Sigmoid colon (tissue), 7 donors: ENCODE data around the gene IPPK. TPM values are rescaled to one million over a fixed set of nuclear protein-coding genes. Genes with fewer than 3 reads are reported as not detected.
"Not testable (repeated sequence)": the region's sequence is repeated elsewhere in the genome, so short reads cannot be mapped to it uniquely, and the experiment has no call there.

Experiments
- DNase-seq: peaks from one replicate; pipeline ENCODE4 v3.0.0-alpha.2; 2019
- H3K27ac ChIP-seq, 4 donors: fragments of 200-600 bp; sonication (generic); one replicate each; pipeline ENCODE4 v1.5.1; 2016 to 2019; ENCODE audit warnings: mild to moderate bottlenecking in 1 of 4
- H3K27me3 ChIP-seq, 3 donors: fragments of 200-600 bp; sonication (generic); one replicate each; pipeline ENCODE4 v1.5.1; 2019; ENCODE audit warnings: mild to moderate bottlenecking in 1 of 3
- H3K36me3 ChIP-seq, 4 donors: fragments of 200-600 bp; sonication (generic); one replicate each; pipeline ENCODE4 v1.5.1; 2016 to 2019
- H3K4me1 ChIP-seq, 4 donors: fragments of 200-600 bp; sonication (generic); one replicate each; pipeline ENCODE4 v1.5.1; 2017 to 2019
- H3K4me3 ChIP-seq, 4 donors: fragments of 200-600 bp; sonication (generic); one replicate each; pipeline ENCODE4 v1.5.1; 2017 to 2019; ENCODE audit warnings: mild to moderate bottlenecking in 2 of 4, moderate library complexity in 1 of 4
- H3K9me3 ChIP-seq, 4 donors: fragments of 200-600 bp in 3 of 4; sonication (generic) in 3 of 4; one replicate each; pipeline versions ENCODE4 v1.5.1 to v1.6.1; 2013 to 2019
- CTCF ChIP-seq, 4 experiments: fragments of 450-650 bp in 3 of 4; fragments of 200-600 bp in 1 of 4; IDR thresholded peaks; one replicate each; pipeline ENCODE4 v1.5.1; 2016 to 2019; ENCODE audit warnings: antibody characterized with exemption in 4 of 4, mild to moderate bottlenecking in 3 of 4, moderate library complexity in 2 of 4
- EP300 ChIP-seq, 4 donors: sonication (generic); formaldehyde crosslinking; IDR thresholded peaks; one replicate each; pipeline ENCODE4 v1.6.1; 2017; ENCODE audit warnings: antibody characterized with exemption in 4 of 4
- POLR2A ChIP-seq, 2 donors: fragments of 450-650 bp; IDR thresholded peaks; one replicate each; pipeline ENCODE4 v1.6.1; 2016; ENCODE audit warnings: antibody characterized with exemption in 2 of 2, mild to moderate bottlenecking in 2 of 2, moderate library complexity in 2 of 2
- POLR2AphosphoS5 ChIP-seq, 4 donors: sonication (generic); formaldehyde crosslinking; IDR thresholded peaks; one replicate each; pipeline ENCODE4 v1.6.1; 2017; ENCODE audit warnings: antibody characterized with exemption in 4 of 4
- WGBS, 2 donors: extraction: QIAGEN DNeasy Blood & Tissue Kit; methylation state at CpG; one replicate each; pipeline ENCODE4 v1.1.7; 2013; 5-methylcytosine and 5-hydroxymethylcytosine counted together
- intact Hi-C: fragments of 100-400 bp; cut with DNase I; formaldehyde crosslinking; loops from one replicate; pipeline ENCODE4 v1.15.1; 2023
- polyA plus RNA-seq, 3 donors: library from polyadenylated mRNA; stranded (reverse); fragments of 200-250 nt; gene quantifications; one replicate each; pipeline ENCODE4 v1.2.3, GENCODE V29; 2013
- total RNA-seq, 4 donors: library from RNA; depleted of rRNA; stranded (reverse); fragments of >200 nt; gene quantifications; one replicate each; pipeline ENCODE4 v1.1.0, GENCODE V29; 2016
- donor health status: healthy with polysubstance abuse.
- donor health status: Bipolar disorder and iron deficiency.
- donor health status: healthy.

Gene IPPK
- total and polyA plus RNA-seq, 7 donors: 3.6 to 12.5 (median 6.4) TPM

DNA sequence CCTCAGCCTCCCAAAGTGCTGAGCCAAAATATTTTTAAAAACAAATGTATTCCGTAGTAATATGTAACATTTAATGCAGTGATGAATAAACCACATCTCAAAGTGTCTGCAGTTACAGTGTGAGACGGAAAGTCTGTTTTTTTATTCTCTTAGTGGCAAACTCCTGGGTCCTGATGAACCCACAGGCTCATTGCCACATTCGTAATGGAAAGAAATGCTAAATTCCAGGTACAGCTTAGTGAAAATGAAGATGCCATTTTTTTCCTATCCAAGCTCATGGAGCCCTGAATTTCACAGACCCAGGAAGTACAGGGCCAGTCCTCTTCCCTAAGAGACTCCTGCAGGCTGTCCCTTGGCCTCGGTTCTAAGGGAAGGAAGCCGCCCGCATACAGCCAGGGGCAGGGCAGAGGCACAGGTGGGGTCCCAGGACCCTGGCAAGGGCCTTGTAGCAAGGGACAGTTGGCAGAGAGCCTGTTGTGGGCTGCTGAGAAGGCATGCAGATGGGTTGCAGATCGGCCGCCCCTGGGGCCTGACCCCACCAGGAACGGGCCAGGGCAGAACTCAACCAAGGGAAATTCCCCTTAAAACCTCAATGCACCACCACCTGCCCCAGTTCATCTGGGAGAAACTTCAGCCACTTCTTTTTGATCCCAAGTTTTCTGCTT, 36.2 kb downstream of the IPPK start:
- Histone ChIP-seq H3K27me3 (no peaks in the 10 kb centered on the region), H3K9me3 (no peaks in the 10 kb centered on the region), H3K4me1 (peaks cover 0 to 15% (median 5%) of the 10 kb centered on the region in 4 donors), H3K27ac (peak overlapping the region in 2 of 4 donors; percentile 48 to 58), H3K36me3 (peaks cover 7 to 76% (median 23%) of the 10 kb centered on the region in 4 donors), H3K4me3 (no peak overlapping the region)
- intact Hi-C loops: loop anchor here (1.0 to 10.0 kb wide), 4 partner anchors 191 to 499 kb away; partner anchors contain the start of genes CENPP and NOL8
- DNase-seq: peak; percentile 62
- TF ChIP-seq POLR2AphosphoS5 (IDR thresholded peaks at IDR 0.05): no peak
- WGBS, 2 donors: 88 to 95% methylated on average over 9 of the region's 9 CpGs

DNA sequence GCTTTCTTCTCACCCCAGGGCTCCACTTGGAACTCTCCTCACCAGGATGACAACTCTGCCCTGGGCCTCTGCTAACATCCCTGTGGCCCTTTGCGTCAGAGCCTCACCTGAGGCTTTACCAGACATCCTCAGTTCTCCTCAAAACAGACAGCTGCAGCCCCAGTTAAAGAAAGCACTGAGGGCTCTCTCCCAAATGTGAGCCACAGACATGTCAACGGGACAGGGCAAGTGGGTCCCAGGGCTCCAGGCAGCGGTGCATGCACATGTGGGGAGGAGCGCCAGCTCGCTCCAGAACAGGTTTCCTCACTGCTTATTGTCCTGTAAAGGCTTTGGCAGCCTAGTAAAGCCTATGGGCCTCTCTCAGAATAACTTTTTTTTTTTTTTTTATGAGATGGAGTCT, 37.3 kb downstream of the IPPK start:
- Histone ChIP-seq H3K27ac (peak overlapping the region in 2 of 4 donors; percentile 24 to 51), H3K9me3 (no peaks in the 10 kb centered on the region), H3K4me3 (no peak overlapping the region), H3K27me3 (no peaks in the 10 kb centered on the region), H3K4me1 (peaks cover 0 to 15% (median 5%) of the 10 kb centered on the region in 4 donors), H3K36me3 (peaks cover 4 to 68% (median 17%) of the 10 kb centered on the region in 4 donors)
- intact Hi-C loops: loop anchor here (5.0 to 10.0 kb wide), 2 partner anchors 190 to 498 kb away; no protein-coding TSS in a partner anchor
- DNase-seq: peak; percentile 56
- 96 to 97% methylated on average over 5 of the region's 5 CpGs for WGBS, 2 donors
- TF ChIP-seq POLR2A (IDR thresholded peaks at IDR 0.05) (no peak), EP300 (IDR thresholded peaks at IDR 0.05) (no peak)

GRCh38 chr9:92631452-92632343, 38.2 kb downstream of the IPPK start:
- H3K36me3 ChIP-seq: peaks cover 0 to 59% (median 12%) of the 10 kb centered on the region in 4 donors
- no peaks in the 10 kb centered on the region for H3K27me3 ChIP-seq
- no peaks in the 10 kb centered on the region for H3K9me3 ChIP-seq
- peak; percentile 21 for DNase-seq
- 87 to 91% methylated on average over 13 of the region's 13 CpGs for WGBS, 2 donors
- peak overlapping the region in 2 of 4 donors; percentile 7 to 51 for H3K27ac ChIP-seq
- peaks cover 0 to 15% (median 5%) of the 10 kb centered on the region in 4 donors for H3K4me1 ChIP-seq
- intact Hi-C loops: loop anchor here (5.0 to 10.0 kb wide), 2 partner anchors 189 to 497 kb away; no protein-coding TSS in a partner anchor
- TF ChIP-seq POLR2A (IDR thresholded peaks at IDR 0.05): no peak
- TF ChIP-seq POLR2AphosphoS5 (IDR thresholded peaks at IDR 0.05): no peak
- TF ChIP-seq EP300 (IDR thresholded peaks at IDR 0.05): no peak
- TF ChIP-seq CTCF (IDR thresholded peaks at IDR 0.05): no peak
- no peak overlapping the region for H3K4me3 ChIP-seq

GRCh38 chr9:92627651-92628050, 42.3 kb downstream of the IPPK start:
- H3K4me3 ChIP-seq: no peak overlapping the region
- H3K36me3 ChIP-seq: peaks cover 0 to 35% (median 0%) of the 10 kb centered on the region in 4 donors
- H3K4me1 ChIP-seq: no peaks in the 10 kb centered on the region
- TF ChIP-seq POLR2AphosphoS5 (IDR thresholded peaks at IDR 0.05) (no peak), EP300 (IDR thresholded peaks at IDR 0.05) (no peak), CTCF (IDR thresholded peaks at IDR 0.05) (no peak), POLR2A (IDR thresholded peaks at IDR 0.05) (no peak)
- intact Hi-C loops: no loop called here
- no peak overlapping the region for H3K27ac ChIP-seq
- no peaks in the 10 kb centered on the region for H3K9me3 ChIP-seq
- H3K27me3 ChIP-seq: no peaks in the 10 kb centered on the region
- DNase-seq: no peak
- 89 to 94% methylated on average over 5 of the region's 5 CpGs for WGBS, 2 donors

DNA sequence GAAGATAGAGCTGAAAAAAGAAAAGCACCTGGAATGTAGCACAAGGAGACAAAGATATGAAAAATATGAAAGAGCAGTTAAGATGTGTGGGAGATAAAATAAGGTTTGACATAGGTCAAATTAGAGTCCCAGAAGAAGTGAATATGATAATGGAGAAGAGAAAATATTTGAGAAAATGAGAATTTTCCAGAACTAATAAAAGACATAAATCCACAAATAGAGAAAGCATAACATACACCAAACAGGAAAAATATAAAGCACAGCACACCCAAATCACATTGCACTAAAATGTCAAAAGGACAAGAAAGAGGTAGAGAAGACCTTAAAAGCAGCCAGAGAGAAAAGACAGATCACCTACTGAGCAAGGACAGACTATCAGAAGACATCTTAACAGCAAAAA, 43.4 kb downstream of the IPPK start:
- H3K36me3 ChIP-seq: peaks cover 0 to 23% (median 0%) of the 10 kb centered on the region in 4 donors
- intact Hi-C loops: no loop called here
- no peaks in the 10 kb centered on the region for H3K27me3 ChIP-seq
- H3K9me3 ChIP-seq: no peaks in the 10 kb centered on the region
- DNase-seq: no peak
- TF ChIP-seq POLR2AphosphoS5 (IDR thresholded peaks at IDR 0.05) (peak in 1 of 4 donors; percentile 8), POLR2A (IDR thresholded peaks at IDR 0.05) (no peak)
- H3K27ac ChIP-seq: no peak overlapping the region
- no peak overlapping the region for H3K4me3 ChIP-seq
- H3K4me1 ChIP-seq: peaks cover 0 to 3% (median 0%) of the 10 kb centered on the region in 4 donors

- H3K4me1 ChIP-seq: peaks cover 0 to 28% (median 18%) of the 10 kb centered on the region in 4 donors
- WGBS, 2 donors: 95 to 97% methylated on average over 3 of the region's 3 CpGs
- DNase-seq, H3K9me3 ChIP-seq, H3K36me3 ChIP-seq, intact Hi-C loops, H3K27me3 ChIP-seq, H3K27ac ChIP-seq, H3K4me3 ChIP-seq: not testable (repeated sequence)
These were observed 46.0 kb downstream of the IPPK start for GRCh38 chr9:92623936-92624335.
